T-helper 2 cell treated with Interferon-gamma antibody and Interleukin-4, amounts not matched to agents 5 μg/mL and 100 μg/mL, for 36 hours (primary cell): ENCODE measurements around the gene EIPR1.

Experiments
- DNase-seq: peaks from one replicate; pipeline ENCODE4 v3.0.0; 2021; ENCODE audit warnings: low spot score
- H3K27ac Mint-ChIP-seq: one replicate; pipeline ENCODE4 v1.8.0; 2021; ENCODE audit warnings: mild to moderate bottlenecking, mixed read lengths
- H3K27me3 Mint-ChIP-seq: one replicate; pipeline ENCODE4 v1.8.0; 2021; ENCODE audit warnings: low read depth, mixed read lengths
- H3K36me3 Mint-ChIP-seq: one replicate; pipeline ENCODE4 v1.8.0; 2021; ENCODE audit warnings: low read depth, mixed read lengths
- H3K4me1 Mint-ChIP-seq: one replicate; pipeline ENCODE4 v1.8.0; 2021; ENCODE audit warnings: low read depth, mixed read lengths
- H3K4me3 Mint-ChIP-seq: one replicate; pipeline ENCODE4 v1.8.0; 2022; ENCODE audit warnings: mild to moderate bottlenecking, moderate library complexity, mixed read lengths
- H3K9me3 Mint-ChIP-seq: one replicate; pipeline ENCODE4 v1.8.0; 2021; ENCODE audit warnings: mixed read lengths

EIPR1 gene

GRCh38 chr2:3214065-3214464 lies 163.6 kb downstream of the EIPR1 start:
- H3K36me3 Mint-ChIP-seq = peaks cover 9% of the 10 kb centered on the region
- H3K27ac Mint-ChIP-seq = no peak overlapping the region
- H3K4me1 Mint-ChIP-seq = peaks cover 15% of the 10 kb centered on the region
- H3K4me3 Mint-ChIP-seq = no peak overlapping the region
- H3K27me3 Mint-ChIP-seq = no peaks in the 10 kb centered on the region
- no peaks in the 10 kb centered on the region for H3K9me3 Mint-ChIP-seq
- no peak for DNase-seq

GRCh38 chr2:3212984-3213383 lies 164.6 kb downstream of the EIPR1 start:
- Mint-ChIP-seq H3K9me3 (no peaks in the 10 kb centered on the region), H3K27ac (no peak overlapping the region), H3K4me3 (no peak overlapping the region), H3K36me3 (peaks cover 10% of the 10 kb centered on the region), H3K4me1 (peaks cover 15% of the 10 kb centered on the region), H3K27me3 (no peaks in the 10 kb centered on the region)
- no peak for DNase-seq

DNA sequence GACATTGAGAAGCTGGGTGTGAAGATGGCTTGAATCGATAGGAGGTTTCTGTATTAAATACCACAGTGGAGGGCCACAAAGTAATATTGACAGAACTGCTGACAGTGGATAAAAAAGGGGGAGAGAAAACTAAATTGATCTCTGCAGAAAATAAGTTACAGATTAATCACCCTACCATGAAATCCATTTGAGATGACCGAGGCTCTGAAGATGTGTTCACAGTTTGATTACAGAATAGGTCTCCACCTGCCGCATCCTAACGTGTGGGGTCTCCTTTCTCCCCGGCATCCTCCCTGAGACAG lies 165.6 kb downstream of the EIPR1 start:
- no peak for DNase-seq
- Mint-ChIP-seq H3K27me3 (no peaks in the 10 kb centered on the region), H3K9me3 (no peaks in the 10 kb centered on the region), H3K4me3 (no peak overlapping the region), H3K4me1 (peaks cover 11% of the 10 kb centered on the region), H3K27ac (no peak overlapping the region), H3K36me3 (peaks cover 9% of the 10 kb centered on the region)

DNA sequence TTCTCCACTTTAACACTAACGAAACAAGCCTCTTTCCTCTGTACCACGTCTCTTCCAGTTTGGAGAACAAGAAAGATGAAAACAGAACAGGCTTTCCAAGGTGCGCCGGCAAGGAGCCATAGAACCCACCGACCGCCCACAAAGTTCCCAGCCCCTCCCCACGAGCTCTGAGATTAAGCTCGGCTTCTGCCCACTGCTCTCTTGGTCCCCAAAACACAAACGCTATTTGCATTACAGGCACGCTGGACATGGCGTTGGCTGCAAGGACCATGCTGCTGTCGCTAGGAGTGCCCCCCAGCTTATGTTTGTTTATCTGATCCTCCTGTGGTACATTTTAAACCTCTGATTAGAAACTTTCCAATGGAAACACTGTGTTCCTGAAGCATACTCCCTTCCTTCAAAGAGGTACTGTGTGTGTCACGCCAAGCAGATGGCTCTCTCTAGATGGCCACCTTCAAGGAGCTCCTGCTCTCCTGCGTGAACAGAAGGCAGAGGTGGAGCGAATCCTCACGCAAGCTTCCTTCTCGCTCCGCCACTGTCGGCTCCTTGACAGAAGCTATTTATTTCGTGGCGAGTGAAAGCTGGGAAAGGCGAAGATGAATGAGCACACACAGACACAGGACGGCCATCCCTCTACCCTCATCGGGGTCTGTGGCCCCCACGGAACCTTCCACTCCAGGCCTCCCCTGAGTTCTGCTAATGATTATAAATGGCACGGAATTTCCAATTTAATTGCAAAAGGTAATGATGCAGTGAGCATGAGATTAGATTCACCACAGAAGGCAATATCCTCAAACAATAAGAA lies 166.2 kb downstream of the EIPR1 start:
- H3K27me3 Mint-ChIP-seq = no peaks in the 10 kb centered on the region
- peaks cover 7% of the 10 kb centered on the region for H3K4me1 Mint-ChIP-seq
- H3K27ac Mint-ChIP-seq = no peak overlapping the region
- DNase-seq = no peak
- H3K36me3 Mint-ChIP-seq = peaks cover 8% of the 10 kb centered on the region
- H3K4me3 Mint-ChIP-seq = no peak overlapping the region
- H3K9me3 Mint-ChIP-seq = no peaks in the 10 kb centered on the region

- no peak overlapping the region for H3K27ac Mint-ChIP-seq
- no peaks in the 10 kb centered on the region for H3K9me3 Mint-ChIP-seq
- DNase-seq = no peak
- H3K27me3 Mint-ChIP-seq = no peaks in the 10 kb centered on the region
- no peak overlapping the region for H3K4me3 Mint-ChIP-seq
- H3K4me1 Mint-ChIP-seq = peaks cover 6% of the 10 kb centered on the region
- peaks cover 8% of the 10 kb centered on the region for H3K36me3 Mint-ChIP-seq
These were observed 167.4 kb downstream of the EIPR1 start for GRCh38 chr2:3210257-3210656.

DNA sequence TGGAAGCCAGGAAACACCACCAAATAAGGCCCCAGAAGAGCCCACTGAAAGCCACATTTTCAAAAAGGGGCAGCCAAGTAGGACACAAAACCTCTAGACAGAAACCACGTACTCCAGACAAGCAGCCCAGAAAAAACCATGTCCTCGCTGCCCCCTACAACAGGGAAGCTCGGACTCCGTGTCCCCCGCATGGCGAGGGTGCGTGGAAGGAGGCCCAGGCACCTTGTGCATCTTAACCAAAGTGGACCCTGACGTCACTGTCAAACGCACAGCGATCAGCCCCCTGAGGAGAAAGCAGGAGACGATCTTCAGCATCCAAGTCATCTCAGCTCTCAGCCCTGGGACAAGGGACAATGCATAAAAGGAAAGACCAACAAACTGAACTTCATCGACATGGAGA lies 168.4 kb downstream of the EIPR1 start:
- Mint-ChIP-seq H3K27me3 (no peaks in the 10 kb centered on the region), H3K27ac (no peak overlapping the region), H3K9me3 (no peaks in the 10 kb centered on the region), H3K4me3 (no peak overlapping the region), H3K4me1 (no peaks in the 10 kb centered on the region), H3K36me3 (peaks cover 8% of the 10 kb centered on the region)
- DNase-seq = no peak

DNA sequence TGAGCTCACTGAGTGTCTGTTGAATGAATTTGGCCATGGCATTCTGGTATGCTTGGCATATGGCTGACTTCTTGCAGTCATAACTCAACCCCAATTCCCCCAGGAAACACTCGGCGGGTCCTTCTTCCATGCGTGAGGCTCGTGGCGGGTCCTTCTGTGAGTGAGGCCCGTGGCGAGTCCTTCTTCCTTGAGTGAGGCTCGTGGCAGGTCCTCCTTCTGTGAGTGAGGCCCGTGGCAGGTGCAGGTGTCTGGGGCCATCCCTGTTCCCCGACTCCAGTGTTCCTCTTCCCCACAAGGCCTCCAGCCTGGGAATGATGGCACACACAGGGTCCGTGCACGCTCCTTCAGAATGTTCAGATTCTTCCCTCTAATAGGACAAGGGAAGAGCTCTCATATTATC lies 169.0 kb downstream of the EIPR1 start:
- no peak for DNase-seq
- no peak overlapping the region for H3K27ac Mint-ChIP-seq
- no peak overlapping the region for H3K4me3 Mint-ChIP-seq
- no peaks in the 10 kb centered on the region for H3K27me3 Mint-ChIP-seq
- H3K4me1 Mint-ChIP-seq = no peaks in the 10 kb centered on the region
- H3K9me3 Mint-ChIP-seq = no peaks in the 10 kb centered on the region
- peaks cover 4% of the 10 kb centered on the region for H3K36me3 Mint-ChIP-seq

- no peaks in the 10 kb centered on the region for H3K27me3 Mint-ChIP-seq
- H3K9me3 Mint-ChIP-seq = no peaks in the 10 kb centered on the region
- no peak overlapping the region for H3K27ac Mint-ChIP-seq
- no peak overlapping the region for H3K4me3 Mint-ChIP-seq
- peaks cover 4% of the 10 kb centered on the region for H3K36me3 Mint-ChIP-seq
- H3K4me1 Mint-ChIP-seq = no peaks in the 10 kb centered on the region
- DNase-seq = no peak
These were observed 169.4 kb downstream of the EIPR1 start for GRCh38 chr2:3208179-3208578.

GRCh38 chr2:3207091-3207491 lies 170.5 kb downstream of the EIPR1 start:
- no peaks in the 10 kb centered on the region for H3K4me1 Mint-ChIP-seq
- DNase-seq = no peak
- H3K4me3 Mint-ChIP-seq = no peak overlapping the region
- no peak overlapping the region for H3K27ac Mint-ChIP-seq
- H3K9me3 Mint-ChIP-seq = no peaks in the 10 kb centered on the region
- peaks cover 4% of the 10 kb centered on the region for H3K36me3 Mint-ChIP-seq
- no peaks in the 10 kb centered on the region for H3K27me3 Mint-ChIP-seq

DNA sequence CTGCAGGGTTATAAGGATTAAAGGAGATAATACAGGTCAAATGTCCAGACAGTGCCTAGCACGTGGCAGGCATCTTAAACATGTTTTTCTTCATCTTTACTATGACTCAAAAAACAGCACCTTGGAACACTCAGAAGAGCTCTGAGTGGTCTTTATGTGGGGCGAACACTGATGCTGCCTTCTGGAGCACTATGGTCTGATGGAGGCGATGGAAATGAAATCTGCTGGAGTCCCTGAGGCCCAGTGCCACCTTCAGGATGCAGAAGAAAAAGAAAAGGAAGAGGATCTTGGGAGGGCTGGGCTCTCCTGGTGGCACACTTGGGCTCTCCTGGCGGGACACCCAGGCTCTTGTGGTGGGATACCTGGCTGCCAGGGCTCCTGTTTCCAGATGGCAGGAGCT lies 171.8 kb downstream of the EIPR1 start:
- Mint-ChIP-seq H3K4me1 (no peaks in the 10 kb centered on the region), H3K36me3 (peaks cover 4% of the 10 kb centered on the region), H3K9me3 (no peaks in the 10 kb centered on the region), H3K27me3 (no peaks in the 10 kb centered on the region), H3K27ac (no peak overlapping the region), H3K4me3 (no peak overlapping the region)
- no peak for DNase-seq

GRCh38 chr2:3204031-3204821 lies 173.4 kb downstream of the EIPR1 start:
- Mint-ChIP-seq H3K27ac (no peak overlapping the region), H3K36me3 (peaks cover 2% of the 10 kb centered on the region), H3K27me3 (no peaks in the 10 kb centered on the region), H3K4me3 (no peak overlapping the region), H3K4me1 (no peaks in the 10 kb centered on the region), H3K9me3 (no peaks in the 10 kb centered on the region)
- no peak for DNase-seq

DNA sequence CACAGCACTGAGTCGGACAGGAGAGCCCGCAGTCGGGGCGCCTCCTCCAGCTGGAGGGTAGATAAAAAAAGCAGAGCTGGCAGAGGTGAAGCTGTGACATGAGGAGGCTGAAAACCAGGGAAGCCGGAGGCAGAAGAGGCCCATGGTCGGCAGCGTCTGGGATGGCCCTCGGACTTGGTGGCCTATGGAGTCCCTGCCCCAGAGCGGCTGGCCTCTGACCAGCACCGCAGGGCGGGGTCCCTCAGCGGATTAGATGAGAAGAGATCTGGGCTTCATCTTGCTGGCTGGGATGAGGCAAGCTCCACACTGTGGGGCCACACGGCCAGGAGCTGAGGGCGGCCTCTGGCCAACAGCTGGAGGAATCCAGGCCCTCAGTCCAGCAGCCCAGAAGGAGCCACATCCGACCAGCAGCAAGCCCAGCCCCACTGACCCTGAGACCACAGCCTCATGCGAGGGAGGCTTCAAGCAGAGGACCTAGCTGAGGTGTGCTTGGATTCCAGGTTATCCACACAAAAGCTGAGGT lies 174.1 kb downstream of the EIPR1 start:
- no peak overlapping the region for H3K4me3 Mint-ChIP-seq
- H3K27ac Mint-ChIP-seq = no peak overlapping the region
- no peaks in the 10 kb centered on the region for H3K4me1 Mint-ChIP-seq
- no peak for DNase-seq
- H3K27me3 Mint-ChIP-seq = no peaks in the 10 kb centered on the region
- H3K9me3 Mint-ChIP-seq = no peaks in the 10 kb centered on the region
- peaks cover 2% of the 10 kb centered on the region for H3K36me3 Mint-ChIP-seq

- no peak for DNase-seq
- H3K9me3 Mint-ChIP-seq = no peaks in the 10 kb centered on the region
- no peaks in the 10 kb centered on the region for H3K36me3 Mint-ChIP-seq
- H3K27ac Mint-ChIP-seq = no peak overlapping the region
- H3K4me3 Mint-ChIP-seq = no peak overlapping the region
- no peaks in the 10 kb centered on the region for H3K4me1 Mint-ChIP-seq
- H3K27me3 Mint-ChIP-seq = no peaks in the 10 kb centered on the region
These were observed 174.7 kb downstream of the EIPR1 start for GRCh38 chr2:3202926-3203325.

GRCh38 chr2:3201281-3201680 lies 176.3 kb downstream of the EIPR1 start:
- no peaks in the 10 kb centered on the region for H3K9me3 Mint-ChIP-seq

More at GRCh38 chr2:3201281-3201680, 176.3 kb downstream of the EIPR1 start:
- H3K4me3 Mint-ChIP-seq = no peak overlapping the region
- no peaks in the 10 kb centered on the region for H3K4me1 Mint-ChIP-seq
- no peak for DNase-seq
- no peak overlapping the region for H3K27ac Mint-ChIP-seq
- no peaks in the 10 kb centered on the region for H3K36me3 Mint-ChIP-seq
- no peaks in the 10 kb centered on the region for H3K27me3 Mint-ChIP-seq
